Measurements from ENCODE around the gene EPB41L4A. TPM values are rescaled to one million over a fixed set of nuclear protein-coding genes. Genes with fewer than 3 reads are reported as not detected.
"Not testable (repeated sequence)": the region's sequence is repeated elsewhere in the genome, so short reads cannot be mapped to it uniquely, and the experiment has no call there.

The EPB41L4A gene
- total and polyA plus RNA-seq, 9 donors, result 2.7 to 12.3 (median 7.9) TPM

GRCh38 chr5:112228667-112229066, 190.4 kb downstream of the EPB41L4A start:
- Histone ChIP-seq H3K36me3 (no peaks in the 10 kb centered on the region), H3K4me3 (no peak overlapping the region), H3K4me1 (ENCODE audit: insufficient read depth) (peaks cover 2% of the 10 kb centered on the region), H3K9me3 (no peaks in the 10 kb centered on the region), H3K27me3 (no peaks in the 10 kb centered on the region), H3K27ac (no peak overlapping the region)
- intact Hi-C loops (cut with DNase I), result no loop called here
- peak; percentile 22 to 62 (median 37) for DNase-seq
- TF ChIP-seq POLR2A (IDR thresholded peaks at IDR 0.05) (no peak), EP300 (IDR thresholded peaks at IDR 0.05) (no peak)
- WGBS, 3 donors, result 0 to 2% (median 1%) methylated on average over 2 of the region's 2 CpGs

- DNase-seq, result no peak
- no peaks in the 10 kb centered on the region for H3K27me3 ChIP-seq
- TF ChIP-seq EP300 (IDR thresholded peaks at IDR 0.05), result no peak
- no peak for TF ChIP-seq POLR2A (IDR thresholded peaks at IDR 0.05)
- no peak for TF ChIP-seq CTCF (IDR thresholded peaks at IDR 0.05)
- no peaks in the 10 kb centered on the region for H3K9me3 ChIP-seq
- WGBS, 3 donors, result 76 to 88% (median 85%) methylated on average over 4 of the region's 4 CpGs
- H3K36me3 ChIP-seq, result no peaks in the 10 kb centered on the region
- H3K4me1 ChIP-seq (ENCODE audit: insufficient read depth), result peaks cover 2% of the 10 kb centered on the region
- intact Hi-C loops (cut with DNase I), result no loop called here
- H3K4me3 ChIP-seq, result no peak overlapping the region
- H3K27ac ChIP-seq, result no peak overlapping the region
These were observed 191.0 kb downstream of the EPB41L4A start for GRCh38 chr5:112227911-112228631.

- WGBS, 3 donors, result 98 to 99% (median 99%) methylated on average over 3 of the region's 3 CpGs
These were observed 192.9 kb downstream of the EPB41L4A start for GRCh38 chr5:112226215-112226614.

GRCh38 chr5:112222997-112223396, 196.1 kb downstream of the EPB41L4A start:
- H3K36me3 ChIP-seq; DNase-seq; intact Hi-C loops (cut with DNase I); H3K27me3 ChIP-seq; H3K4me3 ChIP-seq; H3K9me3 ChIP-seq; H3K4me1 ChIP-seq (ENCODE audit: insufficient read depth); H3K27ac ChIP-seq: not testable (repeated sequence)
- 95 to 98% (median 97%) methylated on average over 7 of the region's 7 CpGs for WGBS, 3 donors

More at GRCh38 chr5:112226215-112226614, 192.9 kb downstream of the EPB41L4A start:
- Histone ChIP-seq H3K36me3 (no peaks in the 10 kb centered on the region), H3K27me3 (no peaks in the 10 kb centered on the region), H3K9me3 (no peaks in the 10 kb centered on the region), H3K27ac (no peak overlapping the region), H3K4me3 (no peak overlapping the region), H3K4me1 (ENCODE audit: insufficient read depth) (peaks cover 2% of the 10 kb centered on the region)
- intact Hi-C loops (cut with DNase I), result no loop called here
- no peak for DNase-seq
- TF ChIP-seq EP300 (IDR thresholded peaks at IDR 0.05) (no peak), CTCF (IDR thresholded peaks at IDR 0.05) (no peak), POLR2A (IDR thresholded peaks at IDR 0.05) (no peak)

GRCh38 chr5:112221128-112221527, 197.9 kb downstream of the EPB41L4A start:
- intact Hi-C loops (cut with DNase I), result no loop called here
- Histone ChIP-seq H3K27ac (no peak overlapping the region), H3K9me3 (no peaks in the 10 kb centered on the region), H3K4me1 (ENCODE audit: insufficient read depth) (no peaks in the 10 kb centered on the region), H3K36me3 (no peaks in the 10 kb centered on the region), H3K4me3 (no peak overlapping the region), H3K27me3 (no peaks in the 10 kb centered on the region)
- TF ChIP-seq EP300 (IDR thresholded peaks at IDR 0.05) (no peak), CTCF (IDR thresholded peaks at IDR 0.05) (no peak), POLR2A (IDR thresholded peaks at IDR 0.05) (no peak)
- no peak for DNase-seq
- 59 to 64% (median 63%) methylated on average over 2 of the region's 2 CpGs for WGBS, 3 donors

All from ovary (tissue), 9 donors.